Muscle layer of duodenum (tissue), 2 donors: ENCODE results near the gene ARHGAP9.
"Not testable (repeated sequence)": the region's sequence is repeated elsewhere in the genome, so short reads cannot be mapped to it uniquely, and the experiment has no call there.

Experiments
- H3K27ac ChIP-seq: one replicate; pipeline ENCODE4 v1.7.0; 2013; ENCODE audit warnings: mild to moderate bottlenecking, low read length
- H3K27me3 ChIP-seq: one replicate; pipeline ENCODE4 v1.7.0; 2013; ENCODE audit warnings: low read depth, mild to moderate bottlenecking, control low read depth, low read length
- H3K36me3 ChIP-seq, 2 donors: one replicate each; pipeline ENCODE4 v1.7.0; 2013; ENCODE audit warnings: low read length in 2 of 2, control low read depth in 1 of 2, mild to moderate bottlenecking in 1 of 2; ENCODE audit not compliant: insufficient read depth in 2 of 2, control insufficient read depth in 1 of 2
- H3K4me1 ChIP-seq, 2 donors: one replicate each; pipeline ENCODE4 v1.7.0; 2013; ENCODE audit warnings: low read length in 2 of 2, mild to moderate bottlenecking in 2 of 2, control low read depth in 1 of 2, moderate library complexity in 1 of 2; ENCODE audit not compliant: insufficient read depth in 2 of 2, control insufficient read depth in 1 of 2
- H3K4me3 ChIP-seq, 2 donors: one replicate each; pipeline ENCODE4 v1.7.0; 2013; ENCODE audit warnings: low read length in 2 of 2, low read depth in 1 of 2, mild to moderate bottlenecking in 1 of 2
- H3K9me3 ChIP-seq, 2 donors: one replicate each; pipeline ENCODE4 v1.7.0; 2013; ENCODE audit warnings: low read length in 2 of 2, control low read depth in 1 of 2, mild to moderate bottlenecking in 1 of 2; ENCODE audit not compliant: control insufficient read depth in 1 of 2
- donor health status: healthy.

ARHGAP9 gene

GRCh38 chr12:57515934-57516541 lies 36.4 kb upstream of the ARHGAP9 start:
- H3K27me3 ChIP-seq: no peaks in the 10 kb centered on the region
- H3K4me1 ChIP-seq: peaks cover 18 to 28% of the 10 kb centered on the region in 2 donors
- H3K4me3 ChIP-seq: no peak overlapping the region
- H3K9me3 ChIP-seq: no peaks in the 10 kb centered on the region
- peaks cover 58 to 67% of the 10 kb centered on the region in 2 donors for H3K36me3 ChIP-seq
- H3K27ac ChIP-seq: no peak overlapping the region

DNA sequence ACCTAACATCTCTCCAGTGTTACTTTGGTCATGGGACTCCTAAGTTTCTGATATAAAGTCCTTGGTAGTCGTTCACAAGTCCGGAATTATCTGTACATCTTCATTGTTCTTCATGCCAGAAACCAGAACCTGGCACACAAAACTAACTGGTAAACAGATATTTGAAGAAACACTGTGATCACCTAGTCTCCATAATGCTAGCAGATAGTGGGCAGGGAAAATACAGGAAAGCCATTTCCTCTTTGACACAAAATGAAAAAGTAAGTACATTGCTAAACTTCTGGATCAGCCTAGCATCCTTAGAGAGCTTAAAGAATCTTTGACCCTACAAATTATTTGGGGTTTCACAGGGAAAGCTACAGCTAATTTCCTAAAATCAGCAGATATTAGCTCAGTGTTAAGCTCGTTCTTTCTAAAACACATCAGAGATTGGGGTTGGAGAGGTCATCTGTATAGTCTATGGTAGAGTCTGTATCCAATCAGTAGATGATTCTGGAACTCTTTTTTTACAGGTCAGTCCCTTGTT lies 35.8 kb upstream of the ARHGAP9 start:
- Histone ChIP-seq H3K36me3 (peaks cover 58 to 67% of the 10 kb centered on the region in 2 donors), H3K4me1 (peaks cover 18 to 28% of the 10 kb centered on the region in 2 donors), H3K9me3 (no peaks in the 10 kb centered on the region), H3K4me3 (no peak overlapping the region), H3K27ac (no peak overlapping the region), H3K27me3 (no peaks in the 10 kb centered on the region)

- peaks cover 59 to 64% of the 10 kb centered on the region in 2 donors for H3K36me3 ChIP-seq
These were observed 35.2 kb upstream of the ARHGAP9 start for GRCh38 chr12:57514720-57515407.

DNA sequence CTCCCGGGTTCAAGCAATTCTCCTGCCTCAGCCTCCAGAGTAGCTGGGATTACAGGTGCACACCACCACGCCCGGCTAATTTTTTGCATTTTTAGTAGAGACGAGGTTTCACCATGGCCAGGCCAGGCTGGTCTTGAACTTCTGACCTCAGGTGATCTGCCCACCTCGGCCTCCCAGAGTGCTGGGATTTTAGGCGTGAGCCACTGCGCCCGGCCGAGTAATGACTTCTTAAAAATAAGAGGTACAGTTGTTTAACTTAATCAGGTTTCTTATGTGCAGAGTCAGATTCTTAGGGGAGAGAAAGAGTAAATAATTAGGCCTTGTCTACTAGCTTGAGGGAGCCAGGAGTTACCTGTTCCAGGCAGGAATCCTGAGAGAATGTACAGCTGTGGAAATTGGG lies 34.6 kb upstream of the ARHGAP9 start:
- not testable (repeated sequence) for H3K27me3 ChIP-seq, H3K4me3 ChIP-seq, H3K9me3 ChIP-seq, H3K27ac ChIP-seq
- Histone ChIP-seq H3K36me3 (peaks cover 63 to 64% of the 10 kb centered on the region in 2 donors), H3K4me1 (peaks cover 17 to 27% of the 10 kb centered on the region in 2 donors)

More at GRCh38 chr12:57514720-57515407, 35.2 kb upstream of the ARHGAP9 start:
- Histone ChIP-seq H3K9me3 (no peaks in the 10 kb centered on the region), H3K27me3 (no peaks in the 10 kb centered on the region), H3K27ac (no peak overlapping the region), H3K4me3 (no peak overlapping the region), H3K4me1 (peaks cover 18 to 28% of the 10 kb centered on the region in 2 donors)

GRCh38 chr12:57513677-57514076 lies 34.0 kb upstream of the ARHGAP9 start:
- H3K4me3 ChIP-seq, H3K27me3 ChIP-seq, H3K27ac ChIP-seq, H3K9me3 ChIP-seq: not testable (repeated sequence)
- Histone ChIP-seq H3K36me3 (peaks cover 67 to 69% of the 10 kb centered on the region in 2 donors), H3K4me1 (peaks cover 14 to 21% of the 10 kb centered on the region in 2 donors)

GRCh38 chr12:57513266-57513665 lies 33.6 kb upstream of the ARHGAP9 start:
- Histone ChIP-seq H3K27me3 (no peaks in the 10 kb centered on the region), H3K27ac (no peak overlapping the region), H3K36me3 (peaks cover 67 to 69% of the 10 kb centered on the region in 2 donors), H3K4me3 (no peak overlapping the region), H3K4me1 (peaks cover 9 to 17% of the 10 kb centered on the region in 2 donors), H3K9me3 (no peaks in the 10 kb centered on the region)

DNA sequence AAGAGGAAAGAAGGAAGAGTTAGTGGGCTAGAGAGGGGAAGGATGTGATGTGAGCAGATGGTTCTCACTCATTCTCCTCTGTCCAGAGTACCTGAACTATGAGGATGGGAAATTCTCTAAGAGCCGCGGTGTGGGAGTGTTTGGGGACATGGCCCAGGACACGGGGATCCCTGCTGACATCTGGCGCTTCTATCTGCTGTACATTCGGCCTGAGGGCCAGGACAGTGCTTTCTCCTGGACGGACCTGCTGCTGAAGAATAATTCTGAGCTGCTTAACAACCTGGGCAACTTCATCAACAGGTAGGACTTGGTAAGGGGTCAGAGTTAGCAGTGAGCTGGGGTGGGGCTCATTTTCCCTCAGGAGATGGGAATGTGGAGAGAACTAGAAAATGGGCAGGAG lies 33.0 kb upstream of the ARHGAP9 start:
- H3K4me3 ChIP-seq: no peak overlapping the region
- peaks cover 5 to 11% of the 10 kb centered on the region in 2 donors for H3K4me1 ChIP-seq
- peaks cover 64 to 67% of the 10 kb centered on the region in 2 donors for H3K36me3 ChIP-seq
- no peak overlapping the region for H3K27ac ChIP-seq
- H3K27me3 ChIP-seq: no peaks in the 10 kb centered on the region
- no peaks in the 10 kb centered on the region for H3K9me3 ChIP-seq

DNA sequence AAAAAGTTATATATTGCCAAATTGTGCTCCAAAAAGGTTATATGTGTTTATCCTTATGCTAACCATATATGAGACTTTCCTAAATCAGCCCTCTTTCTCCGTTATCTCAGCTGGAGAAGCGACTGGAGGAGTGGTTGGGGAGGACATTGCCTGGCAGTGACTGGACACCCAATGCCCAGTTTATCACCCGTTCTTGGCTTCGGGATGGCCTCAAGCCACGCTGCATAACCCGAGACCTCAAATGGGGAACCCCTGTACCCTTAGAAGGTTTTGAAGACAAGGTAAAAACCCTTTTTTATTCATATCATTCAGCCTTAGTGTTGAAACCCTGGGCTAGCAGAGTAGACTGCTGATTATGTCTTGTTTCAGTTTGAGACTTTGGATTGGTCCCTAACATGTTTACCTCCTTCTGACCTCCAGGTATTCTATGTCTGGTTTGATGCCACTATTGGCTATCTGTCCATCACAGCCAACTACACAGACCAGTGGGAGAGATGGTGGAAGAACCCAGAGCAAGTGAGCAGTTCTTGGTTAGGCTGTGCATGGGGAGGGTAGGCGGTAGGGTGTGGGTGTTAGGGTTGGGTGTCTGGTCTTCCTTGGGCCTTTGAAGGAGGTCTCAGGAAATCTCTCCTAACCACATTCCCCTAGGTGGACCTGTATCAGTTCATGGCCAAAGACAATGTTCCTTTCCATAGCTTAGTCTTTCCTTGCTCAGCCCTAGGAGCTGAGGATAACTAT lies 32.1 kb upstream of the ARHGAP9 start:
- Histone ChIP-seq H3K36me3 (peaks cover 55 to 58% of the 10 kb centered on the region in 2 donors), H3K9me3 (no peaks in the 10 kb centered on the region), H3K27ac (no peak overlapping the region)

GRCh38 chr12:57511161-57511560 lies 31.5 kb upstream of the ARHGAP9 start:
- Histone ChIP-seq H3K27ac (no peak overlapping the region), H3K4me3 (no peak overlapping the region), H3K4me1 (no peaks in the 10 kb centered on the region), H3K27me3 (no peaks in the 10 kb centered on the region), H3K9me3 (no peaks in the 10 kb centered on the region), H3K36me3 (peaks cover 50 to 52% of the 10 kb centered on the region in 2 donors)

More for the DNA sequence above, 32.1 kb upstream of the ARHGAP9 start:
- peaks cover 0 to 2% of the 10 kb centered on the region in 2 donors for H3K4me1 ChIP-seq
- no peak overlapping the region for H3K4me3 ChIP-seq
- H3K27me3 ChIP-seq: no peaks in the 10 kb centered on the region

- not testable (repeated sequence) for H3K27ac ChIP-seq, H3K27me3 ChIP-seq, H3K4me1 ChIP-seq, H3K4me3 ChIP-seq, H3K9me3 ChIP-seq
- peaks cover 33 to 55% of the 10 kb centered on the region in 2 donors for H3K36me3 ChIP-seq
These were observed 28.1 kb upstream of the ARHGAP9 start for GRCh38 chr12:57507796-57508195.

- not testable (repeated sequence) for H3K4me3 ChIP-seq, H3K27ac ChIP-seq, H3K27me3 ChIP-seq, H3K9me3 ChIP-seq, H3K4me1 ChIP-seq
- H3K36me3 ChIP-seq: peaks cover 21 to 50% of the 10 kb centered on the region in 2 donors
These were observed 26.9 kb upstream of the ARHGAP9 start for GRCh38 chr12:57506541-57506940.
